ENCODE data around the gene NIF3L1. TPM values are rescaled to one million over a fixed set of nuclear protein-coding genes. Genes with fewer than 3 reads are reported as not detected.

NIF3L1 gene
- total and polyA plus RNA-seq, 2 of the 13 experiments (the other 11 are each of a cell fraction or from before 2014, with no cell fraction given): 67.9 to 75.2 TPM

- TF ChIP-seq AFF4 (CRISPR knock-in tag; IDR thresholded peaks at IDR 0.05) (no peak; the same call in 1 of the 2 replicates), ZNF34 (CRISPR knock-in tag; IDR thresholded peaks at IDR 0.05; ENCODE audit: borderline replicate concordance) (no peak), FOXC1 (CRISPR knock-in tag; IDR thresholded peaks at IDR 0.05; ENCODE audit: borderline replicate concordance) (no peak; the same call in 1 of the 2 replicates), YEATS4 (CRISPR knock-in tag; IDR thresholded peaks at IDR 0.05; ENCODE audit: borderline replicate concordance) (peak; percentile 90), RCOR2 (CRISPR knock-in tag; IDR thresholded peaks at IDR 0.05) (peak; percentile 7), ATF7-NPFF (CRISPR knock-in tag; IDR thresholded peaks at IDR 0.05; ENCODE audit: low read depth) (peak; percentile 86), ZNF562 (CRISPR knock-in tag; IDR thresholded peaks at IDR 0.05; ENCODE audit: borderline replicate concordance) (no peak), ZNF83 (CRISPR knock-in tag; IDR thresholded peaks at IDR 0.05; ENCODE audit: borderline replicate concordance) (no peak), ZNF800 (CRISPR knock-in tag; IDR thresholded peaks at IDR 0.05) (peak; percentile 79), ZNF343 (CRISPR knock-in tag; IDR thresholded peaks at IDR 0.05) (no peak), ZNF605 (CRISPR knock-in tag; IDR thresholded peaks at IDR 0.05) (peak; percentile 99), HBP1 (CRISPR knock-in tag; IDR thresholded peaks at IDR 0.05; ENCODE audit: low read depth) (peak; percentile 71), ZNF362 (CRISPR knock-in tag; IDR thresholded peaks at IDR 0.05; ENCODE audit: borderline replicate concordance) (no peak), EZH2 (conservative IDR thresholded peaks at IDR 0.05; ENCODE audit: low read depth, low read length) (no peak), EEA1 (CRISPR knock-in tag; IDR thresholded peaks at IDR 0.05; ENCODE audit: borderline replicate concordance) (no peak), ZNF557 (CRISPR knock-in tag; IDR thresholded peaks at IDR 0.05) (peak; percentile 51; the same call in 1 of the 2 replicates), MZF1 (CRISPR knock-in tag; IDR thresholded peaks at IDR 0.05; ENCODE audit: borderline replicate concordance) (peak; percentile 65; the same call in 1 of the 2 replicates), ZNF274 (CRISPR knock-in tag; IDR thresholded peaks at IDR 0.05) (peak; percentile 31; the same call in 1 of the 2 replicates), FOXK2 (IDR thresholded peaks at IDR 0.05) (peak; percentile 15; the same call in 1 of the 2 replicates), ZNF292 (CRISPR knock-in tag; IDR thresholded peaks at IDR 0.05; ENCODE audit: borderline replicate concordance, low read depth) (no peak), RXRB (CRISPR knock-in tag; IDR thresholded peaks at IDR 0.05; ENCODE audit: borderline replicate concordance) (peak; percentile 80)
Measured at GRCh38 chr2:200888704-200889625, at the start of gene NIF3L1, which contains the start of gene PPIL3 (continued).
